Body of pancreas (tissue), 4 donors: ENCODE measurements around the gene KBTBD6.

Experiments
- CTCF ChIP-seq, 7 experiments: fragments of 450-650 bp in 4 of 7; fragments of 200-600 bp in 3 of 7; sonication (generic) in 3 of 7; IDR thresholded peaks; one replicate each; pipeline ENCODE4 v1.5.1; 2016 to 2019; ENCODE audit warnings: antibody characterized with exemption in 7 of 7
- POLR2A ChIP-seq, 3 donors: fragments of 450-650 bp; IDR thresholded peaks; one replicate each; pipeline ENCODE4 v1.6.1; 2016; ENCODE audit warnings: antibody characterized with exemption in 3 of 3, mild to moderate bottlenecking in 2 of 3

GRCh38 chr13:41136396-41137031 lies 3.9 kb upstream of the KBTBD6 start:
- no peak for TF ChIP-seq CTCF (IDR thresholded peaks at IDR 0.05)
- no peak for TF ChIP-seq POLR2A (IDR thresholded peaks at IDR 0.05)
